K562 (cell line): Measurements from ENCODE around the gene GABRB2. TPM values are rescaled to one million over a fixed set of nuclear protein-coding genes. Genes with fewer than 3 reads are reported as not detected.

Experiments used
- ATAC-seq: fragments of 200-7000 bp; cut with Tn5 transposase; 3 replicates; pipeline ENCODE4 v1.9.1; 2020; ENCODE audit warnings: moderate library complexity
- BruUV-seq: library from RNA; stranded (reverse); fragments of 400-500 nt; replicated peaks from 2 replicates; lab custom pipeline; 2021; lab: Mats Ljungman, UMichigan
- CTCF ChIA-PET: fragments of 300-600 bp; formaldehyde crosslinking; extraction: SDS; loops from one replicate; lab custom pipeline; 2021; ENCODE audit warnings: low intra/inter-chr PET ratio; lab: Yijun Ruan, JAX
- POLR2A ChIA-PET: fragments of 300-600, 350-650 bp; sonication (Branson Sonifier 250); formaldehyde crosslinking; extraction: SDS; loops from one replicate; lab custom pipeline; 2021; ENCODE audit warnings: antibody characterized with exemption, inconsistent platforms; lab: Yijun Ruan, JAX
- DNase-seq, 4 experiments: peaks; one replicate each; pipeline versions ENCODE4 v3.0.0 to v3.0.0-alpha.2; 2011 to 2018; ENCODE audit warnings: low spot score in 3 of 4, mixed read lengths in 3 of 4; ENCODE audit errors: extremely low read depth in 1 of 4
- FAIRE-seq: peaks from 2 replicates; lab custom pipeline; 2011; peaks lifted over from hg19 to GRCh38; lab: Jason Lieb, UNC
- H2AFZ ChIP-seq: 2 replicates; pipeline ENCODE4 v1.6.0; 2011; ENCODE audit warnings: low read depth, low read length, control low read depth, inconsistent platforms
- H3K27ac ChIP-seq: fragments of 200-600 bp; 3 replicates; pipeline ENCODE4 v1.8.0; 2011; ENCODE audit warnings: low read depth, mild to moderate bottlenecking, control low read depth, inconsistent platforms, low read length, moderate library complexity, mixed read lengths; ENCODE audit errors: extremely low read depth
- H3K27me3 ChIP-seq, 2 experiments: fragments of 300-600 bp in 1 of 2; 2 replicates in 1 of 2; 3 replicates in 1 of 2; pipeline versions ENCODE4 v1.6.0 to v1.8.0; 2011; ENCODE audit warnings: inconsistent platforms in 2 of 2, low read length in 2 of 2, mild to moderate bottlenecking in 1 of 2, mixed read lengths in 1 of 2, moderate library complexity in 1 of 2; ENCODE audit not compliant: control insufficient read depth in 2 of 2, insufficient read depth in 2 of 2
- H3K36me3 ChIP-seq: fragments of 300-600 bp; 3 replicates; pipeline ENCODE4 v1.8.0; 2011; ENCODE audit warnings: mild to moderate bottlenecking, low read length, inconsistent platforms; ENCODE audit not compliant: control insufficient read depth, insufficient read depth
- H3K4me1 ChIP-seq, 2 experiments: fragments of 200-600 bp in 1 of 2; replicated peaks in 1 of 2; 2 replicates in 1 of 2; 3 replicates in 1 of 2; pipeline versions ENCODE4 v1.5.1 to v1.8.0; 2011; ENCODE audit warnings: inconsistent platforms in 2 of 2, low read length in 2 of 2, mild to moderate bottlenecking in 1 of 2, mixed read lengths in 1 of 2, moderate library complexity in 1 of 2; ENCODE audit not compliant: control insufficient read depth in 2 of 2, insufficient read depth in 2 of 2
- H3K4me2 ChIP-seq: 2 replicates; pipeline ENCODE4 v1.6.1; 2011; ENCODE audit warnings: low read length, control low read depth, inconsistent platforms, mixed read lengths; ENCODE audit not compliant: insufficient read depth
- H3K4me3 ChIP-seq: fragments of 200-600 bp; sonication (generic), shearing (Covaris generic); 2 replicates; pipeline ENCODE4 v1.5.1; 2016; ENCODE audit warnings: control low read depth, inconsistent platforms
- H3K79me2 ChIP-seq: fragments of 200-600 bp; 3 replicates; pipeline ENCODE4 v1.8.0; 2011; ENCODE audit warnings: low read length, inconsistent platforms; ENCODE audit not compliant: control insufficient read depth, insufficient read depth
- H3K9ac ChIP-seq, 2 experiments: 2 replicates each; pipeline versions ENCODE4 v1.6.0 to v1.6.1; 2011; ENCODE audit warnings: low read depth in 2 of 2, low read length in 2 of 2, control low read depth in 1 of 2, inconsistent platforms in 1 of 2, mild to moderate bottlenecking in 1 of 2, mixed read lengths in 1 of 2; ENCODE audit not compliant: insufficient read depth in 1 of 2
- H3K9me1 ChIP-seq: one replicate; pipeline ENCODE4 v1.6.0; 2011; ENCODE audit warnings: inconsistent platforms, mild to moderate bottlenecking, low read length, moderate library complexity; ENCODE audit not compliant: control insufficient read depth, insufficient read depth
- H3K9me3 ChIP-seq: replicated peaks from 2 replicates; pipeline ENCODE4 v1.5.1; 2011; ENCODE audit warnings: low read depth, low read length, inconsistent platforms; ENCODE audit not compliant: control insufficient read depth, insufficient read depth
- H4K20me1 ChIP-seq: replicated peaks from 2 replicates; pipeline ENCODE4 v1.6.1; 2011; ENCODE audit warnings: low read length, inconsistent platforms, mixed read lengths; ENCODE audit not compliant: control insufficient read depth, insufficient read depth
- AFF1 ChIP-seq, 2 experiments: fragments of 450-650 bp; IDR thresholded peaks; 2 replicates each; pipeline ENCODE4 v1.6.1; 2018; ENCODE audit warnings: mild to moderate bottlenecking in 2 of 2, low read depth in 1 of 2; ENCODE audit not compliant: partially characterized antibody in 2 of 2
- ARID3A ChIP-seq: IDR thresholded peaks from 2 replicates; pipeline ENCODE4 v1.6.1; 2012; ENCODE audit warnings: low read depth, low read length, improper control_type of control experiment, borderline replicate concordance
- GTF2F1 ChIP-seq: IDR thresholded peaks from 2 replicates; pipeline ENCODE4 v1.6.1; 2011; ENCODE audit warnings: low read depth, low read length, improper control_type of control experiment
- HLTF ChIP-seq: fragments of 450-650 bp; IDR thresholded peaks from 2 replicates; pipeline ENCODE4 v1.6.1; 2016
- KLF16 ChIP-seq: IDR thresholded peaks from 2 replicates; pipeline ENCODE4 v1.6.1; 2016; ENCODE audit warnings: antibody characterized with exemption
- MXD1 ChIP-seq: fragments of 250-450 bp; sonication (Bioruptor Pico); IDR thresholded peaks from 2 replicates; pipeline ENCODE4 v1.8.0; 2021; ENCODE audit warnings: borderline replicate concordance, mild to moderate bottlenecking, moderate library complexity; ENCODE audit not compliant: poor library complexity, severe bottlenecking
- NEUROD1 ChIP-seq: fragments of 150-350 bp; IDR thresholded peaks from 2 replicates; pipeline ENCODE4 v1.6.1; 2014; ENCODE audit warnings: borderline replicate concordance, low read length, low read depth; ENCODE audit not compliant: partially characterized antibody
- POLR2G ChIP-seq: fragments of 200-400 bp; formaldehyde crosslinking; IDR thresholded peaks from 2 replicates; pipeline ENCODE4 v1.6.1; 2017; ENCODE audit warnings: low read depth, mild to moderate bottlenecking, antibody characterized with exemption, low read length, moderate library complexity
- RB1 ChIP-seq: fragments of 450-650 bp; IDR thresholded peaks from 2 replicates; pipeline ENCODE4 v1.6.1; 2017; ENCODE audit warnings: low read depth, mild to moderate bottlenecking
- SAP30 ChIP-seq: fragments of 200-600 bp; sonication (generic); IDR thresholded peaks from 2 replicates; pipeline ENCODE4 v1.6.1; 2012; ENCODE audit warnings: borderline replicate concordance, low read depth, mild to moderate bottlenecking, moderate library complexity, low read length, control low read depth, inconsistent platforms; ENCODE audit not compliant: insufficient read depth, poor library complexity, severe bottlenecking
- SIN3B ChIP-seq: fragments of 450-650 bp; IDR thresholded peaks from 2 replicates; pipeline ENCODE4 v1.6.1; 2017; ENCODE audit warnings: low read depth, mild to moderate bottlenecking, moderate library complexity
- SMARCA4 ChIP-seq: fragments of 450-650 bp; IDR thresholded peaks from 2 replicates; pipeline ENCODE4 v1.6.1; 2016
- ZBTB1 ChIP-seq: sonication (generic); formaldehyde crosslinking; IDR thresholded peaks from 2 replicates; pipeline ENCODE4 v1.8.1; 2023; ENCODE audit warnings: missing genetic modification reagents, low read depth, mild to moderate bottlenecking, borderline replicate concordance
- ZNF766 ChIP-seq: fragments of 200-800 bp; sonication (Bioruptor generic); conservative IDR thresholded peaks from 2 replicates; pipeline ENCODE4 v1.6.1; 2016; ENCODE audit warnings: missing genetic modification characterization, missing compliant biosample characterization
- WGBS: fragments of 100-300 bp; shearing (Covaris generic); methylation state at CpG from one replicate; pipeline ENCODE4 v1.1.6; 2016; ENCODE audit warnings: low coverage, mixed read lengths; ENCODE audit not compliant: insufficient coverage; ENCODE audit errors: missing lambda C conversion rate; 5-methylcytosine and 5-hydroxymethylcytosine counted together
- in situ Hi-C: fragments of 300-500 bp; cut with MboI; formaldehyde crosslinking; loops from 4 replicates; pipeline ENCODE4 v1.15.0; 2018; ENCODE audit warnings: inconsistent platforms, mixed read lengths
- intact Hi-C: fragments of 100-400 bp; cut with micrococcal nuclease; formaldehyde crosslinking; loops from 2 replicates; pipeline ENCODE4 v1.14.2; 2022
- polyA plus RNA-seq, 8 experiments: library from polyadenylated mRNA; depleted of rRNA in 4 of 8; stranded (reverse) in 5 of 8; unstranded in 3 of 8; fragments of >200 nt; fragmentation: Nextera tagmentation in 2 of 8; fragmentation: Illumina TruSeq in 1 of 8; extraction: Ambion mirVana in 2 of 8; extraction: Trizol in 1 of 8; gene quantifications; 2 replicates each; pipeline versions ENCODE4 v1.2.1 to v1.2.3, GENCODE V29; 2011 to 2014; ENCODE audit warnings: inconsistent platforms in 1 of 8, missing spikeins in 1 of 8
- total RNA-seq, 7 experiments: library from RNA; depleted of rRNA in 6 of 7; stranded (reverse); fragments of >200 nt in 6 of 7; fragmentation: Illumina TruSeq in 2 of 7; extraction: Trizol in 2 of 7; gene quantifications; 2 replicates each; pipeline versions ENCODE4 v1.2.1 to v1.2.3, GENCODE V29; 2011 to 2021; ENCODE audit warnings: low replicate concordance in 1 of 7

Gene GABRB2
- total and polyA plus RNA-seq, 9 of the 15 experiments (the other 6 are each of a cell fraction or from before 2014, with no cell fraction given) = not detected

DNA sequence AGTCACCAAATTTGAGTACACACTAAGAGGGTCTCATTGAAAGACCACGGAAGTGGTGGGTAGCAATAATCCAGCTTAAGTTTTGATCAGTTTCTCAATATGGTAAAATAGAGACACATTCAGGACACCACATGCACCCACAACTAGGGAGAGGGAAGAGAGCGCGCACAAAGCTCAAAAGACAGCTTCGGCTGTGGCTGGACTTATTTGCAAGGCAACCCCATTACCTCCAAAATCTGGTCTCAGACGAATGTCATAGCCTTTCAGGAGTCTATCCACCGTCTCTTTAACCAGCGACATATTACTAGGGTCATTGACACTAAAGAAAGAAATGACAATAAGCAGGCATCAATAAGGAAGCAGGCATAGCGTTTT lies 443 bp downstream of the GABRB2 start (continued):
- TF ChIP-seq ARID3A (no peak), RB1 (no peak)

DNA sequence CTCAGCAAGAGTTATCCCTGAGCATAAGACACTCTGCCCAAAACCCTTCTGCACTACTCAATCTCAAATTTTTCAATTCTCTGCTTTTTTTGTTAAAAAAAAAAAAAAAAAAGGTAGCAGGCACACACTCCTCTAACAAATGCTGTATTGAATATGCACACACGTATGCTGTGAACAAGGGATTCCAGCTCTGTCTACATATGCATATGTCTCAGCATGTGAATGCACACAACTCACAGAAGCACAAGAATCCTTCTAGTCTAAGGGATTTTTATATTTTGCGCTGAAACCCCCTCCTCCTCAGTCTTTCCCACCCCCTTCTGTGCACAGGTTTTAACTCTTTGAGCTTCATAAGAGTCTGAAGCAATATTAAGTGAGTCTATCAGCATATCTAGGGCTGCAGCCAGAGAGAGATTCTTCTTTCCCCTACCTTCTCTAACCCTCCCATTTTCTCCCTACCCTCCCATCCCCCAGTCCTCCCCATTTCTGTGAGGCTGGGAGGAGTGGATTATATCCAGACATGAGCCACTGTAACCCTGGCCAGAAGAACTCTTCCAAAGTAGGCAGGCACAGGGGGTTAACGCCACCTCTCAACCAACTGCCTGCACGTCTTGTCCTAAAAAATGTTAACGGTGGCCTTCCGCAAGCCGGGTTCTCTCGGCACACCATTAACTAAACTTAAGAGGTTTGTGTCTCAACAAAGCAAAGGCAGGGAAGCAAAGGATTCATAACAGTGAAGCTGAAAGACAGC lies 1.0 kb downstream of the GABRB2 start:
- intact Hi-C loops = loop anchor here (10.0 kb wide), 1 partner anchor 1859 kb away; no protein-coding TSS in a partner anchor
- Histone ChIP-seq H2AFZ (no peak overlapping the region), H3K9me1 (no peaks in the 10 kb centered on the region), H3K9ac (no peak overlapping the region), H3K27ac (no peak overlapping the region), H3K4me2 (no peak overlapping the region), H3K79me2 (no peaks in the 10 kb centered on the region), H3K36me3 (no peaks in the 10 kb centered on the region), H3K9me3 (no peaks in the 10 kb centered on the region), H4K20me1 (no peaks in the 10 kb centered on the region), H3K4me1 (no peaks in the 10 kb centered on the region; a peak in 1 of 5 replicates), H3K27me3 (no peaks in the 10 kb centered on the region), H3K4me3 (no peak overlapping the region)
- ATAC-seq = no peak
- in situ Hi-C loops = no loop called here
- ChIA-PET CTCF (no interaction called here), POLR2A (no interaction called here)
- WGBS = 2% methylated on average over 7 of the region's 8 CpGs
- FAIRE-seq = no peak
- BruUV-seq = no TSS peak
- DNase-seq = no peak
- TF ChIP-seq GTF2F1 = no peak
- TF ChIP-seq POLR2G = no peak
- TF ChIP-seq AFF1 (IDR thresholded peaks at IDR 0.05; ENCODE audit: low read depth in 1 of 2, partially characterized antibody in 2 of 2) = no peak
- TF ChIP-seq SMARCA4 = no peak
- no peak for TF ChIP-seq SIN3B
- TF ChIP-seq HLTF = no peak
- no peak for TF ChIP-seq MXD1
- no peak for TF ChIP-seq ZNF766 (CRISPR knock-in tag)
- TF ChIP-seq KLF16 = no peak
- no peak for TF ChIP-seq NEUROD1
- no peak for TF ChIP-seq ZBTB1 (CRISPR knock-in tag)
- TF ChIP-seq SAP30 = no peak
